ENCODE data around the gene NR2C2.

- TF ChIP-seq CTCF (IDR thresholded peaks at IDR 0.05) (no peak), USF2 (CRISPR knock-in tag; IDR thresholded peaks at IDR 0.05) (no peak), PREB (CRISPR knock-in tag; IDR thresholded peaks at IDR 0.05; ENCODE audit: borderline replicate concordance) (no peak), HMGXB4 (CRISPR knock-in tag; IDR thresholded peaks at IDR 0.05) (no peak)
These were observed 47.3 kb upstream of the NR2C2 start for GRCh38 chr3:14899993-14900618.
